Tibial nerve (tissue), 4 donors: ENCODE measurements around the gene ATP4A.

Source experiments
- CTCF ChIP-seq, 5 experiments: fragments of 200-600 bp in 3 of 5; fragments of 450-650 bp in 2 of 5; sonication (generic) in 3 of 5; IDR thresholded peaks; one replicate each; pipeline ENCODE4 v1.5.1; 2016 to 2019; ENCODE audit warnings: antibody characterized with exemption in 5 of 5, mild to moderate bottlenecking in 3 of 5, moderate library complexity in 2 of 5
- EP300 ChIP-seq, 2 donors: sonication (generic); formaldehyde crosslinking; IDR thresholded peaks; one replicate each; pipeline ENCODE4 v1.6.1; 2017; ENCODE audit warnings: antibody characterized with exemption in 2 of 2, mild to moderate bottlenecking in 1 of 2

DNA sequence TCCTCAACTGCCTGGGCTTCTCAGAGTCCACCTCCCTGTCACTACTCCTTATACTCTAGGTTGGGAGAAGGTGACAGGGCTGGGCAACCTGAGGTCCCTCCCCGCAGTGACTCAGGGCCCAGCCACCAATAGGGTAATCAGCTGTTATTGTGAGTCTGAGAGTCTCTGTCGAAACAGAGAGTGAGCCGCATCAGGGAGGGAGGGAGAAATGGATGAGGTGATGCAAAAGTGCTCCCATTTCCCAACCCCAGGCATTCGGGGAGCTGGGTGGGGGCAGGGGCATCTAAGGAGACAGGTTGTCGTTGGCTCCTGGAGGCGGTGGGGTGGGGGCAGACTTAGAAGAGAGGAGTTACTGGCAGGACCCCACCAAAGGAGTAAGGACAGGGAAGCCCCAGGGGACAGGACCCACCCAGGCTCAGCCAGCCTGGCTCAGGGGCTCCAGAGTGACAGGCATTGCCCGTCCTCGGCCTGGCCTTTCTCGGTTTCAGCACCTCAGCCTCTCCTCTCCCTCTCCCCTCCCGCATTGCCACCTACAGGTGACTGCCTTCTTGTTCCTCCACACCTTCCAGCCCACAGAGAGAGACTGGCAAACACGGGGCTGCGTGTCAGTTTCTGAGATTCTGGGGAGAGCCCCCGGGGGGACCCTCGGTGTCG, 49.7 kb downstream of the ATP4A start, which contains the start of gene DMKN:
- TF ChIP-seq CTCF (IDR thresholded peaks at IDR 0.05) (no peak), EP300 (IDR thresholded peaks at IDR 0.05) (no peak)
